Right lung (tissue), 5 donors: ENCODE data around the gene ZNF740. TPM values are rescaled to one million over a fixed set of nuclear protein-coding genes. Genes with fewer than 3 reads are reported as not detected.

ENCODE experiments used
- DNase-seq, 2 donors: peaks; one replicate each; pipeline ENCODE4 v3.0.0-alpha.2; 2013
- polyA plus RNA-seq, 5 donors: library from polyadenylated mRNA; unstranded; fragments of 120-200 nt; gene quantifications; one replicate each; pipeline versions ENCODE4 v1.2.1 to v1.2.3, GENCODE V29; 2013; ENCODE audit warnings: inconsistent platforms in 1 of 5, low replicate concordance in 1 of 5; ENCODE audit not compliant: insufficient read length in 5 of 5, insufficient read depth in 1 of 5

ZNF740 gene
- polyA plus RNA-seq, 5 donors = 49.5 to 66.6 (median 63.9) TPM

GRCh38 chr12:53224061-53224896 lies 43.8 kb downstream of the ZNF740 start:
- no peak for DNase-seq

- no peak for DNase-seq
Measured at GRCh38 chr12:53224897-53225634, 44.5 kb downstream of the ZNF740 start.

GRCh38 chr12:53225635-53226424 lies 45.3 kb downstream of the ZNF740 start:
- no peak for DNase-seq

- no peak for DNase-seq
Measured at GRCh38 chr12:53226815-53227214, 46.3 kb downstream of the ZNF740 start.

- no peak for DNase-seq
Measured at GRCh38 chr12:53227341-53227740, 46.8 kb downstream of the ZNF740 start.

GRCh38 chr12:53227836-53228235 lies 47.3 kb downstream of the ZNF740 start:
- DNase-seq = no peak

- DNase-seq = no peak
Measured at GRCh38 chr12:53229454-53229853, 48.9 kb downstream of the ZNF740 start.

GRCh38 chr12:53230108-53230845 lies 49.8 kb downstream of the ZNF740 start:
- DNase-seq = peak in 1 of 2 donors; percentile 68

GRCh38 chr12:53231671-53231920 lies 51.1 kb downstream of the ZNF740 start:
- no peak for DNase-seq

- DNase-seq = no peak
Measured at GRCh38 chr12:53231921-53232645, 51.6 kb downstream of the ZNF740 start, which contains the start of gene RARG. TSS of gene RARG (minus strand) at chr12:53232209. CDS start at chr12:53227545, 4,664 bp downstream.

GRCh38 chr12:53232646-53233461 lies 52.3 kb downstream of the ZNF740 start:
- DNase-seq = no peak

- no peak for DNase-seq
Measured at GRCh38 chr12:53233671-53234121, 53.2 kb downstream of the ZNF740 start.

- DNase-seq = no peak
Measured at GRCh38 chr12:53234271-53234914, 53.9 kb downstream of the ZNF740 start.

- DNase-seq = no peak
Measured at GRCh38 chr12:53235164-53235563, 54.6 kb downstream of the ZNF740 start.

GRCh38 chr12:53235742-53236442 lies 55.4 kb downstream of the ZNF740 start:
- DNase-seq = no peak

- no peak for DNase-seq
Measured at GRCh38 chr12:53236443-53237111, 56.1 kb downstream of the ZNF740 start.

- DNase-seq = no peak
Measured at GRCh38 chr12:53239643-53240258, 59.2 kb downstream of the ZNF740 start.
